Ishikawa (cell line): ENCODE results near the gene XKR8.

Experiments used
- CEBPB ChIP-seq: IDR thresholded peaks from 2 replicates; pipeline ENCODE4 v1.6.1; 2012
- CREB1 ChIP-seq: IDR thresholded peaks from 2 replicates; pipeline ENCODE4 v1.6.1; 2012; ENCODE audit warnings: low read depth
- EGR1 ChIP-seq: IDR thresholded peaks from 2 replicates; pipeline ENCODE4 v1.6.1; 2012
- EP300 ChIP-seq: IDR thresholded peaks from 2 replicates; pipeline ENCODE4 v1.6.1; 2012; ENCODE audit warnings: borderline replicate concordance
- FOXM1 ChIP-seq: IDR thresholded peaks from 2 replicates; pipeline ENCODE4 v1.6.1; 2012; ENCODE audit warnings: low read depth, borderline replicate concordance
- NFIC ChIP-seq: IDR thresholded peaks from 2 replicates; pipeline ENCODE4 v1.6.1; 2012
- RAD21 ChIP-seq: IDR thresholded peaks from 2 replicates; pipeline ENCODE4 v1.6.1; 2012; ENCODE audit warnings: low read depth
- TAF1 ChIP-seq: IDR thresholded peaks from 2 replicates; pipeline ENCODE4 v1.6.1; 2012; ENCODE audit warnings: low read depth, mild to moderate bottlenecking
- TCF12 ChIP-seq: IDR thresholded peaks from 2 replicates; pipeline ENCODE4 v1.6.1; 2012; ENCODE audit warnings: low read depth
- TEAD4 ChIP-seq: IDR thresholded peaks from 2 replicates; pipeline ENCODE4 v1.6.1; 2012
- YY1 ChIP-seq: IDR thresholded peaks from 2 replicates; pipeline ENCODE4 v1.6.1; 2012; ENCODE audit warnings: low read depth
- ZBTB7A ChIP-seq: IDR thresholded peaks from 2 replicates; pipeline ENCODE4 v1.6.1; 2012; ENCODE audit warnings: low read depth
- TF ChIP-seq, protein P1 (sequence below): IDR thresholded peaks from 2 replicates; pipeline ENCODE4 v1.6.1; 2012
- TF ChIP-seq, protein P2 (sequence below): IDR thresholded peaks from 2 replicates; pipeline ENCODE4 v1.6.1; 2012
- TF ChIP-seq, protein P3 (sequence below): IDR thresholded peaks from 2 replicates; pipeline ENCODE4 v1.6.1; 2012; ENCODE audit warnings: low read depth, mild to moderate bottlenecking

The XKR8 gene

DNA sequence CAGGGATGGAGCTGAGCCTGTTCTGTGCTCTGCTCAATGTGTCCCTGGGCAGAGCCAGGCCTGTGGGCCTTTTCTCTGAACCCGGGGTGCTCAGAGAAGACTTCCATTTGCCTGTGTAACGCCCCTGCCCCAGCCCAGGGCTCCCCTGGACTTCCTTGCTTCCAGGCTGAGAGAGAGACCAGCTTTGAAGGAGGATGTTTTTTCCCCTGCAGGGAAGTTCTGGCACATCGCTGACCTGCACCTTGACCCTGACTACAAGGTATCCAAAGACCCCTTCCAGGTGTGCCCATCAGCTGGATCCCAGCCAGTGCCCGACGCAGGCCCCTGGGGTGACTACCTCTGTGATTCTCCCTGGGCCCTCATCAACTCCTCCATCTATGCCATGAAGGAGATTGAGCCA, 14.8 kb upstream of the XKR8 start:
- TF ChIP-seq RAD21 (no peak), CREB1 (no peak), TCF12 (no peak), ZBTB7A (no peak), CEBPB (no peak), TEAD4 (no peak), EGR1 (no peak), YY1 (no peak), FOXM1 (no peak)
- TF ChIP-seq, protein P1, sequence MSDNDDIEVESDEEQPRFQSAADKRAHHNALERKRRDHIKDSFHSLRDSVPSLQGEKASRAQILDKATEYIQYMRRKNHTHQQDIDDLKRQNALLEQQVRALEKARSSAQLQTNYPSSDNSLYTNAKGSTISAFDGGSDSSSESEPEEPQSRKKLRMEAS: no peak
- TF ChIP-seq, protein P2, sequence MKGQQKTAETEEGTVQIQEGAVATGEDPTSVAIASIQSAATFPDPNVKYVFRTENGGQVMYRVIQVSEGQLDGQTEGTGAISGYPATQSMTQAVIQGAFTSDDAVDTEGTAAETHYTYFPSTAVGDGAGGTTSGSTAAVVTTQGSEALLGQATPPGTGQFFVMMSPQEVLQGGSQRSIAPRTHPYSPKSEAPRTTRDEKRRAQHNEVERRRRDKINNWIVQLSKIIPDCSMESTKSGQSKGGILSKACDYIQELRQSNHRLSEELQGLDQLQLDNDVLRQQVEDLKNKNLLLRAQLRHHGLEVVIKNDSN: no peak
- TF ChIP-seq, protein P3, sequence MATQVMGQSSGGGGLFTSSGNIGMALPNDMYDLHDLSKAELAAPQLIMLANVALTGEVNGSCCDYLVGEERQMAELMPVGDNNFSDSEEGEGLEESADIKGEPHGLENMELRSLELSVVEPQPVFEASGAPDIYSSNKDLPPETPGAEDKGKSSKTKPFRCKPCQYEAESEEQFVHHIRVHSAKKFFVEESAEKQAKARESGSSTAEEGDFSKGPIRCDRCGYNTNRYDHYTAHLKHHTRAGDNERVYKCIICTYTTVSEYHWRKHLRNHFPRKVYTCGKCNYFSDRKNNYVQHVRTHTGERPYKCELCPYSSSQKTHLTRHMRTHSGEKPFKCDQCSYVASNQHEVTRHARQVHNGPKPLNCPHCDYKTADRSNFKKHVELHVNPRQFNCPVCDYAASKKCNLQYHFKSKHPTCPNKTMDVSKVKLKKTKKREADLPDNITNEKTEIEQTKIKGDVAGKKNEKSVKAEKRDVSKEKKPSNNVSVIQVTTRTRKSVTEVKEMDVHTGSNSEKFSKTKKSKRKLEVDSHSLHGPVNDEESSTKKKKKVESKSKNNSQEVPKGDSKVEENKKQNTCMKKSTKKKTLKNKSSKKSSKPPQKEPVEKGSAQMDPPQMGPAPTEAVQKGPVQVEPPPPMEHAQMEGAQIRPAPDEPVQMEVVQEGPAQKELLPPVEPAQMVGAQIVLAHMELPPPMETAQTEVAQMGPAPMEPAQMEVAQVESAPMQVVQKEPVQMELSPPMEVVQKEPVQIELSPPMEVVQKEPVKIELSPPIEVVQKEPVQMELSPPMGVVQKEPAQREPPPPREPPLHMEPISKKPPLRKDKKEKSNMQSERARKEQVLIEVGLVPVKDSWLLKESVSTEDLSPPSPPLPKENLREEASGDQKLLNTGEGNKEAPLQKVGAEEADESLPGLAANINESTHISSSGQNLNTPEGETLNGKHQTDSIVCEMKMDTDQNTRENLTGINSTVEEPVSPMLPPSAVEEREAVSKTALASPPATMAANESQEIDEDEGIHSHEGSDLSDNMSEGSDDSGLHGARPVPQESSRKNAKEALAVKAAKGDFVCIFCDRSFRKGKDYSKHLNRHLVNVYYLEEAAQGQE: no peak

DNA sequence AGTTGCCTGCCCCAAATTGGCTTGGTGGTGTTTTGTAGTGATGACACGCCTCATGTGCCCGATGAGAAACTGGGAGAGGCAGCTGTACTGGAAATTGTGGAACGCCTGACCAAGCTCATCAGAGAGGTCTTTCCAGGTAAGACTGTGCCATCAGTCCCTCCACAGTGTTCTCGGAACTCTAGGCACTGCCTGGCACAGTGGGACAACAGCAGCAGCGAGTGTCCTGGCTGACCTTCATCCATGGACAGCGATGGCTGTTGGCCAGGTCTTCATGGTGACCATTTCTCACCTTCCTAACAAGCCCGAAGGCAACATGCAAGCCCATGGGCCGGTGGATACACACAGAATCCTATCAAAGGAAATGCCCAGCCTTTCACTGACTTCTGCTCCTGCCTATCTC, 10.7 kb upstream of the XKR8 start:
- no peak for TF ChIP-seq TAF1
- TF ChIP-seq, protein P1: no peak
- no peak for TF ChIP-seq CREB1
- TF ChIP-seq, protein P3: no peak
- TF ChIP-seq, protein P2: no peak
- TF ChIP-seq RAD21: no peak
- no peak for TF ChIP-seq FOXM1
- no peak for TF ChIP-seq EP300
- TF ChIP-seq CEBPB: no peak
- no peak for TF ChIP-seq ZBTB7A
- TF ChIP-seq YY1: no peak
- TF ChIP-seq TCF12: no peak
- TF ChIP-seq TEAD4: no peak

DNA sequence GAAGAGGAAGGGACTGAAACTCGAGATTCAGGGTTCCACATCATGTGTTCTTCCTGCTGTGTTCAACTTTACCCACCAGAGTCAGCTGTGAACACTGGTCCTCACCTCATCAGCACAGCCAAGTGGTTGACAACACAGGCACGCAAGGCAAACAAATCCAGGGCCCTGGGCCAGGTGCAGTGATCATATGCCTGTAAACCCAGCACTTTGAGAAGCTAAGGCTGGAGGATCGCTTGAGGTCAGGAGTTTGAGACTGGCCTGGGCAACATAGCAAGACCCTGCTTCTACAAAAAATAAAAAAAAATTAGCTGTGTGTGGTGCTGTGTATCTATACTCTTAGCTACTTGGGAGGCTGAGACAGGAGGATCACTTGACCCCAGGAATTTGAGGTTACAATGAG, 8.4 kb upstream of the XKR8 start:
- no peak for TF ChIP-seq TEAD4
- no peak for TF ChIP-seq TAF1
- TF ChIP-seq ZBTB7A: no peak
- TF ChIP-seq YY1: no peak
- no peak for TF ChIP-seq EGR1
- TF ChIP-seq EP300: no peak
- TF ChIP-seq CREB1: no peak
- TF ChIP-seq, protein P2: no peak
- no peak for TF ChIP-seq RAD21
- TF ChIP-seq, protein P1: no peak

DNA sequence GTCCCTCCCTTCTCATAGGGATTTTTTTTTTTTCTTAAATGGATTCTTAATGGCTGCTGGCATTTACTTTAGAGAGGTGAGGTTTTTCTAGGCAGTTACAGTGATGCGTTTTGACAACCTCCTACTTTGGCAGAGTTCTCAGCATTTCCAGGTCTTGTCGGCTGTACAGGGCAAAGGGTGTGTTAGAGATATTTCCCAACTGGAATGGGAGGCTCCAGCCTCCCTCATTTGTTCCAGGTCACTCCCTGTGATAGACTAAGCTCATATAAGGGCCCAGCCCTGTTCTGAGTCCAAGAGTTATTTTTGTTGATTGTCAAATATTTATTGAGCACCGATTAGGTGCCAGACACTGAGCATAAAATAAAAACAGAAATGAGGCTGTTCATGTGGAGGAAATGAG, 7.6 kb upstream of the XKR8 start:
- TF ChIP-seq, protein P3: no peak
- no peak for TF ChIP-seq TAF1
- no peak for TF ChIP-seq CEBPB
- no peak for TF ChIP-seq EGR1
- TF ChIP-seq NFIC: no peak
- TF ChIP-seq FOXM1: no peak

DNA sequence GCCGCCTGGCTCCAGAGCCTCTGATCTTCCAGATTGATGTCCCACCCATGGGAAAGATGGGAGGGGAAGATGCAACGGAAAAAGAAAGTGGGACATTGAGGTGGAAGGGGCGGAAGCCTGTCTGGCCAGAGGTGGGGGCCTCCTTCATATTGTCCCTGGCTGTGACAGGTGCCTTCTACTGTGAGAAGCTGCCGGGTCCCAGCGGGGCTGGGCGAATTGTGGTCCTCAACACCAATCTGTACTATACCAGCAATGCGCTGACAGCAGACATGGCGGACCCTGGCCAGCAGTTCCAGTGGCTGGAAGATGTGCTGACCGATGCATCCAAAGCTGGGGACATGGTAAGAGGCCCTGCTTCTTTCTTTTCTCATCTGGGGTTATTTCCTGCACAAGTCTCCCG, 5.6 kb upstream of the XKR8 start:
- TF ChIP-seq EGR1 (no peak), YY1 (no peak)
- TF ChIP-seq, protein P1: no peak
- TF ChIP-seq, protein P2: no peak
